Naive thymus-derived CD4-positive, alpha-beta T cell (primary cell): Measurements from ENCODE around the gene CDK5. TPM values are rescaled to one million over a fixed set of nuclear protein-coding genes. Genes with fewer than 3 reads are reported as not detected.

Experiments used
- ATAC-seq: fragments of 150-1000 bp; cut with Tn5 transposase; 2 replicates; pipeline ENCODE4 v1.10.0; 2021; ENCODE audit warnings: mild to moderate bottlenecking, moderate library complexity
- CTCF ChIA-PET: fragments of 350-600 bp; sonication (Branson Sonifier 250); formaldehyde crosslinking; loops from one replicate; lab custom pipeline; 2021; ENCODE audit warnings: antibody characterized with exemption; lab: Charles Lee
- POLR2A ChIA-PET: fragments of 350-600 bp; sonication (Branson Sonifier 250); formaldehyde crosslinking; loops from one replicate; lab custom pipeline; 2021; ENCODE audit warnings: antibody characterized with exemption, inconsistent platforms; lab: Charles Lee
- DNase-seq, 9 donors: peaks; one replicate each; pipeline versions ENCODE4 v3.0.0 to v3.0.0-alpha.2; 2020 to 2022; ENCODE audit warnings: mixed read lengths in 1 of 9
- H3K27ac ChIP-seq: one replicate; pipeline ENCODE4 v1.7.0; 2013; ENCODE audit warnings: mild to moderate bottlenecking, low read depth, low read length, moderate library complexity
- H3K27me3 ChIP-seq, 2 donors: one replicate each; pipeline ENCODE4 v1.7.0; 2013; ENCODE audit warnings: low read length in 2 of 2, mild to moderate bottlenecking in 2 of 2, moderate library complexity in 2 of 2; ENCODE audit not compliant: control insufficient read depth in 2 of 2, insufficient read depth in 2 of 2
- H3K36me3 ChIP-seq, 3 experiments: 1 replicate in 2 of 3; 2 replicates in 1 of 3; pipeline ENCODE4 v1.7.0; 2013; ENCODE audit warnings: low read length in 3 of 3, mild to moderate bottlenecking in 3 of 3, moderate library complexity in 1 of 3; ENCODE audit not compliant: insufficient read depth in 3 of 3, control insufficient read depth in 2 of 3
- H3K4me1 ChIP-seq, 2 donors: one replicate each; pipeline ENCODE4 v1.7.0; 2013; ENCODE audit warnings: low read length in 2 of 2, mild to moderate bottlenecking in 2 of 2, moderate library complexity in 1 of 2; ENCODE audit not compliant: control insufficient read depth in 2 of 2, insufficient read depth in 2 of 2
- H3K4me3 ChIP-seq: 2 replicates; pipeline ENCODE4 v1.7.0; 2013; ENCODE audit warnings: mild to moderate bottlenecking, low read length
- H3K9me3 ChIP-seq, 3 experiments: 1 replicate in 2 of 3; 2 replicates in 1 of 3; pipeline ENCODE4 v1.7.0; 2013; ENCODE audit warnings: low read length in 3 of 3; ENCODE audit not compliant: control insufficient read depth in 2 of 3
- H3K27ac Mint-ChIP-seq, 9 donors: one replicate each; pipeline ENCODE4 v1.8.0; 2020 to 2022; ENCODE audit warnings: mixed read lengths in 9 of 9, mild to moderate bottlenecking in 8 of 9, moderate library complexity in 5 of 9, inconsistent platforms in 2 of 9
- H3K27me3 Mint-ChIP-seq, 5 donors: one replicate each; pipeline ENCODE4 v1.8.0; 2021 to 2022; ENCODE audit warnings: mixed read lengths in 5 of 5, mild to moderate bottlenecking in 1 of 5
- H3K36me3 Mint-ChIP-seq, 5 donors: one replicate each; pipeline ENCODE4 v1.8.0; 2020 to 2022; ENCODE audit warnings: mixed read lengths in 5 of 5, mild to moderate bottlenecking in 3 of 5, inconsistent platforms in 1 of 5
- H3K4me1 Mint-ChIP-seq, 7 donors: one replicate each; pipeline ENCODE4 v1.8.0; 2020 to 2022; ENCODE audit warnings: mixed read lengths in 7 of 7, mild to moderate bottlenecking in 3 of 7, inconsistent platforms in 1 of 7
- H3K4me3 Mint-ChIP-seq, 10 donors: one replicate each; pipeline ENCODE4 v1.8.0; 2020 to 2022; ENCODE audit warnings: mild to moderate bottlenecking in 10 of 10, mixed read lengths in 10 of 10, moderate library complexity in 6 of 10, inconsistent platforms in 2 of 10
- H3K9me3 Mint-ChIP-seq, 11 donors: one replicate each; pipeline ENCODE4 v1.8.0; 2020 to 2022; ENCODE audit warnings: mixed read lengths in 11 of 11, mild to moderate bottlenecking in 4 of 11, inconsistent platforms in 1 of 11, moderate library complexity in 1 of 11
- intact Hi-C, 2 donors: fragments of 100-400 bp; cut with micrococcal nuclease; formaldehyde crosslinking; loops; one replicate each; pipeline ENCODE4 v1.15.1; 2023
- polyA plus RNA-seq, 2 donors: library from polyadenylated mRNA; unstranded; fragments of 300-500 nt; fragmentation: Illumina TruSeq; gene quantifications; one replicate each; pipeline ENCODE4 v1.2.3, GENCODE V29; 2021
- total RNA-seq, 6 experiments: library from RNA in 5 of 6; stranded (reverse) in 5 of 6; gene quantifications; 1 replicate in 5 of 6; 2 replicates in 1 of 6; pipeline ENCODE4 v1.2.3 and lab custom pipeline; 2021 to 2026

CDK5 gene
- total and polyA plus RNA-seq, 7 experiments from 2014 or later, result 4.2 to 20.2 (median 7.7) TPM

- POLR2A ChIA-PET, result interaction anchor here (1.0 to 1.9 kb wide), 2 partner anchors 29 to 37 kb away, joined by 3 to 6 read pairs; no protein-coding TSS in a partner anchor
- Mint-ChIP-seq H3K27me3 (peaks cover 0 to 4% (median 0%) of the 10 kb centered on the region in 5 donors), H3K4me1 (peaks cover 24 to 46% (median 38%) of the 10 kb centered on the region in 7 donors), H3K9me3 (peaks cover 0 to 1% (median 0%) of the 10 kb centered on the region in 11 donors), H3K27ac (no peak overlapping the region), H3K4me3 (peak overlapping the region; percentile 38 to 99 (median 93)), H3K36me3 (peaks cover 0 to 5% (median 4%) of the 10 kb centered on the region in 5 donors)
- ATAC-seq, result no peak
- peaks cover 25 to 32% of the 10 kb centered on the region in 2 donors for H3K4me1 ChIP-seq
- H3K27ac ChIP-seq, result no peak overlapping the region
- DNase-seq, result no peak
- no peaks in the 10 kb centered on the region for H3K27me3 ChIP-seq
- intact Hi-C loops, result loop anchor here (5.0 kb wide), 4 partner anchors 36 to 576 kb away; no protein-coding TSS in a partner anchor
- H3K9me3 ChIP-seq, result no peaks in the 10 kb centered on the region
- no peaks in the 10 kb centered on the region for H3K36me3 ChIP-seq
- no peak overlapping the region for H3K4me3 ChIP-seq
- CTCF ChIA-PET, result interaction anchor here (1.1 kb wide), 1 partner anchor 28 kb away, joined by 3 read pairs; the partner anchor contains the start of gene ABCB8
Observed at GRCh38 chr7:151056283-151056665, 1.4 kb downstream of the CDK5 start.

DNA sequence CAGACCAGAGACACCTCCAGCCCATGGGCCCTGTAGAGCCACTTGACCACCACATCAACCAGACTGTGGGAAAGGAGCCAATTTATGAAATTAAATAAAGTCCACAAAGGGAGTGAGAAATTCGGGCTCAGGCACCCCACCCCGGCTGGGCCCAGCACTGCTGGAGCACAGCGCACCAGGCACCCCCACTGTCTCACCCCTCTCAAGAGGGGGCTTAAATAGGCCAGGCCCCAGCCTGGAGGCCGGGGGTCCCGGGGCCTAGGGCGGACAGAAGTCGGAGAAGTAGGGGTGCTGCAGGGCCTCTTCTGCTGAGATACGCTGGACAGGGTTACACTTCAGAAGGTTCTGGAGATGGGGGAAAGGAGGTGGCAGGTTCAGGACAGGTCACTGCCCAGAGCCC, 3.9 kb downstream of the CDK5 start:
- intact Hi-C loops, result no loop called here
- CTCF ChIA-PET, result no interaction called here
- H3K27me3 Mint-ChIP-seq, result peaks cover 0 to 10% (median 0%) of the 10 kb centered on the region in 5 donors
- no peak overlapping the region for H3K4me3 Mint-ChIP-seq
- no peak for DNase-seq
- POLR2A ChIA-PET, result no interaction called here
- peaks cover 0 to 5% (median 4%) of the 10 kb centered on the region in 5 donors for H3K36me3 Mint-ChIP-seq
- peaks cover 0 to 1% (median 0%) of the 10 kb centered on the region in 11 donors for H3K9me3 Mint-ChIP-seq
- Histone ChIP-seq H3K4me1 (peaks cover 12 to 19% of the 10 kb centered on the region in 2 donors), H3K27ac (no peak overlapping the region), H3K4me3 (no peak overlapping the region), H3K9me3 (no peaks in the 10 kb centered on the region), H3K36me3 (no peaks in the 10 kb centered on the region), H3K27me3 (no peaks in the 10 kb centered on the region)
- H3K27ac Mint-ChIP-seq, result no peak overlapping the region
- no peak for ATAC-seq
- H3K4me1 Mint-ChIP-seq, result peaks cover 21 to 31% (median 27%) of the 10 kb centered on the region in 7 donors

- peaks cover 0 to 5% (median 4%) of the 10 kb centered on the region in 5 donors for H3K36me3 Mint-ChIP-seq
- CTCF ChIA-PET, result interaction anchor here (0.6 kb wide), 1 partner anchor 42 kb away, joined by 3 read pairs; no protein-coding TSS in a partner anchor
Observed at GRCh38 chr7:151053096-151053495, 4.6 kb downstream of the CDK5 start.

GRCh38 chr7:151051108-151051507, 6.6 kb downstream of the CDK5 start:
- peaks cover 6 to 19% (median 14%) of the 10 kb centered on the region in 7 donors for H3K4me1 Mint-ChIP-seq
- no peaks in the 10 kb centered on the region for H3K27me3 ChIP-seq
- DNase-seq (peak; percentile 55 to 75 (median 69)), ATAC-seq (peak; percentile 88)
- H3K27me3 Mint-ChIP-seq, result peaks cover 0 to 10% (median 0%) of the 10 kb centered on the region in 5 donors
- H3K36me3 Mint-ChIP-seq, result peaks cover 0 to 5% (median 4%) of the 10 kb centered on the region in 5 donors
- no peak overlapping the region for H3K27ac ChIP-seq
- H3K9me3 ChIP-seq, result no peaks in the 10 kb centered on the region
- intact Hi-C loops, result loop anchor here in 1 of 2 donors (1.0 kb wide), 3 partner anchors 8 to 65 kb away; partner anchors contain the start of genes ABCB8 and SLC4A2
- H3K36me3 ChIP-seq, result no peaks in the 10 kb centered on the region
- peaks cover 0 to 1% (median 0%) of the 10 kb centered on the region in 11 donors for H3K9me3 Mint-ChIP-seq
- H3K4me3 Mint-ChIP-seq, result no peak overlapping the region
- H3K4me3 ChIP-seq, result no peak overlapping the region
- POLR2A ChIA-PET, result interaction anchor here (0.8 to 1.6 kb wide), 4 partner anchors 23 to 37 kb away, joined by 3 to 4 read pairs (median 3); partner anchors contain the start of gene ABCB8
- no peak overlapping the region for H3K27ac Mint-ChIP-seq
- H3K4me1 ChIP-seq, result peaks cover 0 to 6% of the 10 kb centered on the region in 2 donors
- CTCF ChIA-PET, result no interaction called here

More at GRCh38 chr7:151053096-151053495, 4.6 kb downstream of the CDK5 start:
- Mint-ChIP-seq H3K27me3 (peaks cover 0 to 10% (median 0%) of the 10 kb centered on the region in 5 donors), H3K4me3 (no peak overlapping the region), H3K4me1 (peaks cover 16 to 27% (median 26%) of the 10 kb centered on the region in 7 donors), H3K27ac (no peak overlapping the region), H3K9me3 (peaks cover 0 to 1% (median 0%) of the 10 kb centered on the region in 11 donors)
- Histone ChIP-seq H3K4me3 (no peak overlapping the region), H3K27ac (no peak overlapping the region), H3K27me3 (no peaks in the 10 kb centered on the region), H3K4me1 (peaks cover 6 to 14% of the 10 kb centered on the region in 2 donors), H3K36me3 (no peaks in the 10 kb centered on the region), H3K9me3 (no peaks in the 10 kb centered on the region)
- no peak for ATAC-seq
- intact Hi-C loops, result no loop called here
- POLR2A ChIA-PET, result no interaction called here
- DNase-seq, result no peak

- Histone ChIP-seq H3K36me3 (peaks cover 0 to 20% (median 0%) of the 10 kb centered on the region in 3 experiments), H3K27ac (no peak overlapping the region), H3K27me3 (no peaks in the 10 kb centered on the region), H3K4me1 (peaks cover 0 to 6% of the 10 kb centered on the region in 2 donors), H3K4me3 (no peak overlapping the region), H3K9me3 (no peaks in the 10 kb centered on the region)
- peaks cover 0 to 10% (median 0%) of the 10 kb centered on the region in 5 donors for H3K27me3 Mint-ChIP-seq
- no peak overlapping the region for H3K27ac Mint-ChIP-seq
- intact Hi-C loops, result no loop called here
- DNase-seq (no peak), ATAC-seq (no peak)
- POLR2A ChIA-PET, result no interaction called here
- CTCF ChIA-PET, result interaction anchor here (0.6 kb wide), 1 partner anchor 50 kb away, joined by 4 read pairs; no protein-coding TSS in a partner anchor
- H3K4me3 Mint-ChIP-seq, result no peak overlapping the region
- peaks cover 6 to 16% (median 14%) of the 10 kb centered on the region in 7 donors for H3K4me1 Mint-ChIP-seq
- no peaks in the 10 kb centered on the region for H3K9me3 Mint-ChIP-seq
- H3K36me3 Mint-ChIP-seq, result peaks cover 0 to 7% (median 4%) of the 10 kb centered on the region in 5 donors
Observed at GRCh38 chr7:151048911-151049463, 8.7 kb downstream of the CDK5 start.

- H3K27ac ChIP-seq, result no peak within 1 kb of the TSS
- intact Hi-C loops, result no loop called here
- Mint-ChIP-seq H3K27ac (peak within 1 kb of the TSS in 3 of 9 donors; percentile 16 to 36 (median 31)), H3K9me3 (no peaks in the 10 kb centered on the region), H3K4me3 (no peak within 1 kb of the TSS), H3K4me1 (peaks cover 6 to 13% (median 10%) of the 10 kb centered on the region in 7 donors), H3K27me3 (peaks cover 0 to 10% (median 0%) of the 10 kb centered on the region in 5 donors), H3K36me3 (peaks cover 0 to 7% (median 4%) of the 10 kb centered on the region in 5 donors)
- H3K27me3 ChIP-seq, result no peaks in the 10 kb centered on the region
- H3K4me1 ChIP-seq, result peaks cover 0 to 6% of the 10 kb centered on the region in 2 donors
- ATAC-seq (no peak), DNase-seq (no peak)
- no peaks in the 10 kb centered on the region for H3K9me3 ChIP-seq
- ChIA-PET POLR2A (no interaction called here), CTCF (interaction anchor here (0.6 kb wide), 1 partner anchor 50 kb away, joined by 4 read pairs; no protein-coding TSS in a partner anchor)
- H3K4me3 ChIP-seq, result no peak within 1 kb of the TSS
- peaks cover 0 to 28% (median 0%) of the 10 kb centered on the region in 3 experiments for H3K36me3 ChIP-seq
Observed at GRCh38 chr7:151047976-151048815, 9.5 kb downstream of the CDK5 start, which contains the start of gene ASIC3. ASIC3 (plus strand) TSS chr7:151048531; CDS start chr7:151048886, 355 bp downstream.
